ENCODE data around the gene THAP2.

Gene THAP2

GRCh38 chr12:71642264-71642663 lies 21.8 kb upstream of the THAP2 start:
- no peaks in the 10 kb centered on the region for H3K27me3 ChIP-seq (ENCODE audit: control insufficient read depth, insufficient read depth, low read length)
- H3K27ac ChIP-seq (ENCODE audit: low read depth, low read length) = no peak overlapping the region
- no peaks in the 10 kb centered on the region for H3K9me3 ChIP-seq (ENCODE audit: control insufficient read depth, insufficient read depth, low read depth, low read length)
- H3K4me1 ChIP-seq (ENCODE audit: control insufficient read depth, insufficient read depth, low read length) = no peaks in the 10 kb centered on the region
- H3K9ac ChIP-seq (ENCODE audit: low read length) = no peak overlapping the region
- peaks cover 93% of the 10 kb centered on the region for H3K36me3 ChIP-seq (ENCODE audit: control insufficient read depth, insufficient read depth, low read length)
- no peak overlapping the region for H3K4me3 ChIP-seq (ENCODE audit: low read depth, low read length)

DNA sequence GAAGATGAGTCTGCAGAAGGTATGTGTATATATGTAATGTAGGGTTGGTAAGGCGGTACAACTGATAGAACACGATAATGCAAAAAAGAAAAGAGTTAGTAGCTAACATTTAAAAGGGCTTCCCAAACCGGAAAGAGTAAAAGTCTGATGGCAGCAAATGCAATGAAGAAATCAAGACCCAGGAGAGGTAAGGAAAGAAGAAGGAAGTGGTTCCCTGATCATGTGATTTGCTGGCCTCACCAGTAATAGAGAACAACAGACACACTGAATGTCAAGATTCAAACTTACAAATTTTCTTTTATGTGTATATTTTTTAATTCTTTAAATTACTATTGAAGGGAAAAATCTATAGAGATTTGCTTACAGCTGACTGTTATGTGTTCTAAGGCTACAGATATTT lies 18.8 kb upstream of the THAP2 start:
- Histone ChIP-seq H3K27me3 (ENCODE audit: control insufficient read depth, insufficient read depth, low read length) (no peaks in the 10 kb centered on the region), H3K27ac (ENCODE audit: low read depth, low read length) (no peak overlapping the region), H3K4me1 (ENCODE audit: control insufficient read depth, insufficient read depth, low read length) (no peaks in the 10 kb centered on the region), H3K4me3 (ENCODE audit: low read depth, low read length) (no peak overlapping the region), H3K36me3 (ENCODE audit: control insufficient read depth, insufficient read depth, low read length) (peaks cover 91% of the 10 kb centered on the region), H3K9me3 (ENCODE audit: control insufficient read depth, insufficient read depth, low read depth, low read length) (no peaks in the 10 kb centered on the region), H3K9ac (ENCODE audit: low read length) (no peak overlapping the region)

GRCh38 chr12:71646512-71646911 lies 17.6 kb upstream of the THAP2 start:
- H3K27me3 ChIP-seq (ENCODE audit: control insufficient read depth, insufficient read depth, low read length) = no peaks in the 10 kb centered on the region
- no peaks in the 10 kb centered on the region for H3K9me3 ChIP-seq (ENCODE audit: control insufficient read depth, insufficient read depth, low read depth, low read length)
- no peak overlapping the region for H3K4me3 ChIP-seq (ENCODE audit: low read depth, low read length)
- H3K36me3 ChIP-seq (ENCODE audit: control insufficient read depth, insufficient read depth, low read length) = peaks cover 94% of the 10 kb centered on the region
- no peak overlapping the region for H3K9ac ChIP-seq (ENCODE audit: low read length)
- no peaks in the 10 kb centered on the region for H3K4me1 ChIP-seq (ENCODE audit: control insufficient read depth, insufficient read depth, low read length)
- H3K27ac ChIP-seq (ENCODE audit: low read depth, low read length) = no peak overlapping the region

GRCh38 chr12:71648537-71648936 lies 15.6 kb upstream of the THAP2 start:
- Histone ChIP-seq H3K36me3 (ENCODE audit: control insufficient read depth, insufficient read depth, low read length) (peaks cover 92% of the 10 kb centered on the region), H3K4me3 (ENCODE audit: low read depth, low read length) (no peak overlapping the region), H3K4me1 (ENCODE audit: control insufficient read depth, insufficient read depth, low read length) (no peaks in the 10 kb centered on the region), H3K9ac (ENCODE audit: low read length) (no peak overlapping the region), H3K9me3 (ENCODE audit: control insufficient read depth, insufficient read depth, low read depth, low read length) (no peaks in the 10 kb centered on the region; the same call in 1 of the 2 replicates), H3K27me3 (ENCODE audit: control insufficient read depth, insufficient read depth, low read length) (no peaks in the 10 kb centered on the region), H3K27ac (ENCODE audit: low read depth, low read length) (no peak overlapping the region)

- peaks cover 4% of the 10 kb centered on the region; the same call in 1 of the 2 replicates for H3K9me3 ChIP-seq (ENCODE audit: control insufficient read depth, insufficient read depth, low read depth, low read length)
- H3K9ac ChIP-seq (ENCODE audit: low read length) = no peak overlapping the region
- no peak overlapping the region for H3K4me3 ChIP-seq (ENCODE audit: low read depth, low read length)
- no peaks in the 10 kb centered on the region for H3K27me3 ChIP-seq (ENCODE audit: control insufficient read depth, insufficient read depth, low read length)
- no peak overlapping the region for H3K27ac ChIP-seq (ENCODE audit: low read depth, low read length)
- H3K4me1 ChIP-seq (ENCODE audit: control insufficient read depth, insufficient read depth, low read length) = no peaks in the 10 kb centered on the region
- peaks cover 92% of the 10 kb centered on the region for H3K36me3 ChIP-seq (ENCODE audit: control insufficient read depth, insufficient read depth, low read length)
Measured at GRCh38 chr12:71649401-71649800, 14.7 kb upstream of the THAP2 start.

DNA sequence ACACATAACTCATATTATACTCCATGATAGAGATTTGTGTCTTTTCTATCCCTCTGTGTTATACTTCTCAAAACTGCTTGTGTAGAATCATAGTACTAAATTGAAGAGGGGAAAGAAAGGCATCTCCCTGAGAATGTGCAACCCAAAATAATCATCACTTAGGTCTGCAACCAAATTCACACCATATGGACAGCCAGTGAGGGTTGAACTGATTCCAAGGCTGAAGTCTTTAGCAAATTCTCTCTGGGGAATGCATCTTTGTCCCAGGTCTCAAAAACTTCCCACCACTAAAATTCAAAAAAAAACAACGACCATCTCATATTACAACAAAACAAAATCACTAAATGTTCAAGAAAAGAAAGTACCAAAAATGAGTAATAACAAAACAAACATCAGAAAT lies 11.4 kb upstream of the THAP2 start:
- Histone ChIP-seq H3K9ac (ENCODE audit: low read length) (no peak overlapping the region), H3K4me1 (ENCODE audit: control insufficient read depth, insufficient read depth, low read length) (no peaks in the 10 kb centered on the region), H3K27ac (ENCODE audit: low read depth, low read length) (no peak overlapping the region), H3K4me3 (ENCODE audit: low read depth, low read length) (no peak overlapping the region), H3K27me3 (ENCODE audit: control insufficient read depth, insufficient read depth, low read length) (no peaks in the 10 kb centered on the region), H3K36me3 (ENCODE audit: control insufficient read depth, insufficient read depth, low read length) (peaks cover 92% of the 10 kb centered on the region), H3K9me3 (ENCODE audit: control insufficient read depth, insufficient read depth, low read depth, low read length) (peaks cover 4% of the 10 kb centered on the region; the same call in 1 of the 2 replicates)

GRCh38 chr12:71653137-71653536 lies 11.0 kb upstream of the THAP2 start:
- Histone ChIP-seq H3K36me3 (ENCODE audit: control insufficient read depth, insufficient read depth, low read length) (peaks cover 93% of the 10 kb centered on the region), H3K4me1 (ENCODE audit: control insufficient read depth, insufficient read depth, low read length) (no peaks in the 10 kb centered on the region), H3K27me3 (ENCODE audit: control insufficient read depth, insufficient read depth, low read length) (no peaks in the 10 kb centered on the region), H3K27ac (ENCODE audit: low read depth, low read length) (no peak overlapping the region), H3K9me3 (ENCODE audit: control insufficient read depth, insufficient read depth, low read depth, low read length) (peaks cover 4% of the 10 kb centered on the region; the same call in 1 of the 2 replicates), H3K9ac (ENCODE audit: low read length) (no peak overlapping the region), H3K4me3 (ENCODE audit: low read depth, low read length) (no peak overlapping the region)

GRCh38 chr12:71654200-71654599 lies 9.9 kb upstream of the THAP2 start:
- no peaks in the 10 kb centered on the region for H3K4me1 ChIP-seq (ENCODE audit: control insufficient read depth, insufficient read depth, low read length)
- peaks cover 96% of the 10 kb centered on the region for H3K36me3 ChIP-seq (ENCODE audit: control insufficient read depth, insufficient read depth, low read length)
- H3K27me3 ChIP-seq (ENCODE audit: control insufficient read depth, insufficient read depth, low read length) = no peaks in the 10 kb centered on the region
- H3K9me3 ChIP-seq (ENCODE audit: control insufficient read depth, insufficient read depth, low read depth, low read length) = peaks cover 4% of the 10 kb centered on the region; the same call in 1 of the 2 replicates
- no peak overlapping the region for H3K9ac ChIP-seq (ENCODE audit: low read length)
- H3K4me3 ChIP-seq (ENCODE audit: low read depth, low read length) = no peak overlapping the region
- H3K27ac ChIP-seq (ENCODE audit: low read depth, low read length) = no peak overlapping the region

- H3K4me1 ChIP-seq (ENCODE audit: control insufficient read depth, insufficient read depth, low read length) = no peaks in the 10 kb centered on the region
- H3K9ac ChIP-seq (ENCODE audit: low read length) = no peak overlapping the region
- no peak overlapping the region for H3K27ac ChIP-seq (ENCODE audit: low read depth, low read length)
- peaks cover 4% of the 10 kb centered on the region; the same call in 1 of the 2 replicates for H3K9me3 ChIP-seq (ENCODE audit: control insufficient read depth, insufficient read depth, low read depth, low read length)
- no peaks in the 10 kb centered on the region for H3K27me3 ChIP-seq (ENCODE audit: control insufficient read depth, insufficient read depth, low read length)
- peaks cover 96% of the 10 kb centered on the region for H3K36me3 ChIP-seq (ENCODE audit: control insufficient read depth, insufficient read depth, low read length)
- no peak overlapping the region for H3K4me3 ChIP-seq (ENCODE audit: low read depth, low read length)
Measured at GRCh38 chr12:71655495-71655894, 8.6 kb upstream of the THAP2 start.

DNA sequence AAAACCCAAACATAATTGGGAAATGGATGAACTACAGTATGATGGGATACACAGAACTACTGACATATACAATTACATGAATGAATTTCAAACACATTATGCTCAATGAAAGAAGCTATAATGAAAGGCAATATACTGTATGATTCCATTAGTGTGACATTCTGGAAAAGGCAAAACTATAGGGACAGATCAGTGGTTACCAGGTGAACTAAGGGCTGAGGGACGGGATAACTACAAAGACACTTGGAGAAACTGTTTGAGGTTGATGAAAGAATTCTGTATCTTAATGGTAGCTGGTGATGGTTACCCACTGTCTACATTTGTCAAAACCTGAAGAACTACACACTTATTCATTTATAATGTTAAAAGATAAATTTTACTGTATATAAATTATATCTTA lies 8.2 kb upstream of the THAP2 start:
- H3K9me3 ChIP-seq (ENCODE audit: control insufficient read depth, insufficient read depth, low read depth, low read length) = peaks cover 4% of the 10 kb centered on the region; the same call in 1 of the 2 replicates
- H3K36me3 ChIP-seq (ENCODE audit: control insufficient read depth, insufficient read depth, low read length) = peaks cover 92% of the 10 kb centered on the region
- no peak overlapping the region for H3K4me3 ChIP-seq (ENCODE audit: low read depth, low read length)

DNA sequence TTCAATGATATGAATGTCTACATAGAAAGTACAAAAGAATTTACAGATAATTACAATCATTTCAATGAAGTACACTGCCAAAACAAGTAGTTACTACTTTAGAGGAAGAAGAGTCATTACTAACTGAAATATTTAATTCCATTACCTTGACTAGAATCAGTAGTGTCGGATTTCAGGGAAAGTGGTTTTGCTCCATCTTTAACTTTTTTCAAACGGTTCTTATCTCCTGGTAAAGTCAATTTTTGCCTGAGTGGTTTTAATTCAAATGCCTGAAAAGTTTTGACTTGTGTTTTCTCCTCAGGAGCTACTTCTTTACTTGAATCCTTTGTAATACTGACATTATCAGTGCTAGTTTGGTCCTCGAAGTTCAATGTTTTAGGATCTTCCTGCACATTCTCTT lies 7.4 kb upstream of the THAP2 start:
- no peaks in the 10 kb centered on the region for H3K27me3 ChIP-seq (ENCODE audit: control insufficient read depth, insufficient read depth, low read length)
- H3K36me3 ChIP-seq (ENCODE audit: control insufficient read depth, insufficient read depth, low read length) = peaks cover 83% of the 10 kb centered on the region
- peaks cover 4% of the 10 kb centered on the region; the same call in 1 of the 2 replicates for H3K9me3 ChIP-seq (ENCODE audit: control insufficient read depth, insufficient read depth, low read depth, low read length)
- no peak overlapping the region for H3K27ac ChIP-seq (ENCODE audit: low read depth, low read length)
- H3K4me1 ChIP-seq (ENCODE audit: control insufficient read depth, insufficient read depth, low read length) = no peaks in the 10 kb centered on the region
- no peak overlapping the region for H3K9ac ChIP-seq (ENCODE audit: low read length)
- H3K4me3 ChIP-seq (ENCODE audit: low read depth, low read length) = no peak overlapping the region

More for the DNA sequence above, 8.2 kb upstream of the THAP2 start:
- H3K4me1 ChIP-seq (ENCODE audit: control insufficient read depth, insufficient read depth, low read length) = no peaks in the 10 kb centered on the region
- H3K27me3 ChIP-seq (ENCODE audit: control insufficient read depth, insufficient read depth, low read length) = no peaks in the 10 kb centered on the region
- no peak overlapping the region for H3K27ac ChIP-seq (ENCODE audit: low read depth, low read length)
- no peak overlapping the region for H3K9ac ChIP-seq (ENCODE audit: low read length)

Data from HUES6 (cell line).